IPS DF 6.9 (cell line): ENCODE measurements around the gene HUS1.
"Not testable (repeated sequence)": the region's sequence is repeated elsewhere in the genome, so short reads cannot be mapped to it uniquely, and the experiment has no call there.

Experiments
- DNase-seq: peaks from one replicate; pipeline ENCODE4 v3.0.0-alpha.2; 2013; ENCODE audit warnings: low read depth, low spot score
- H3K27ac ChIP-seq: one replicate; pipeline ENCODE4 v1.5.1; 2013; ENCODE audit warnings: low read length, control low read depth
- H3K27me3 ChIP-seq: 2 replicates; pipeline ENCODE4 v1.6.1; 2013; ENCODE audit warnings: mild to moderate bottlenecking, low read length; ENCODE audit not compliant: control insufficient read depth, insufficient read depth
- H3K36me3 ChIP-seq: 2 replicates; pipeline ENCODE4 v1.6.1; 2013; ENCODE audit warnings: low read length; ENCODE audit not compliant: control insufficient read depth, insufficient read depth
- H3K4me1 ChIP-seq: 2 replicates; pipeline ENCODE4 v1.6.1; 2013; ENCODE audit warnings: low read length; ENCODE audit not compliant: control insufficient read depth, insufficient read depth
- H3K4me3 ChIP-seq: 2 replicates; pipeline ENCODE4 v1.5.1; 2013; ENCODE audit warnings: mild to moderate bottlenecking, low read length
- H3K9me3 ChIP-seq: 2 replicates; pipeline ENCODE4 v1.6.1; 2013; ENCODE audit warnings: low read length, inconsistent platforms; ENCODE audit not compliant: control insufficient read depth, insufficient read depth
- WGBS: extraction: QIAGEN DNeasy Blood & Tissue Kit; methylation state at CpG from one replicate; pipeline ENCODE4 v1.1.7; 2013; ENCODE audit warnings: mixed read lengths, missing lambda C conversion rate; ENCODE audit not compliant: insufficient read length, insufficient coverage; 5-methylcytosine and 5-hydroxymethylcytosine counted together

HUS1 gene

GRCh38 chr7:48004032-48004431 is 24.6 kb upstream of the HUS1 start:
- WGBS = no CpG with 5 or more reads among the region's 2 CpGs
- no peak for DNase-seq
- H3K4me3 ChIP-seq = no peak overlapping the region

DNA sequence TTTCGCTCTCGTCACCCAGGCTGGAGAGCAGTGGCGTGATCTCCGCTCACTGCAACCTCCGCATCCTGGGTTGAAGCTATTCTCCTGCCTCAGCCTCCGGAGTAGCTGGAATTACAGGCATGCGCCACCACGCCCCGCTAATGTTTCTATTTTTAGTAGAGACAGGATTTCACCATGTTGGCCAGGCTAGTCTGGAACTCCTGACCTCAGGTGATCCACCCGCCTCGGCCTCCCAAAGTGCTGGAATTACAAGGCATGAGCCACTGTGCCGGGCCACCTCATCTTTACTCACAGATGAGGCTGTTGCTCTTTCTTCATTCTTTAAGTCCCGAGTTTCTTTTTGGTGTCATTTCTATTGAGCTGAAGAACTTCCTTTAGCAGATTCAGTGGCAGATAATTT is 20.7 kb upstream of the HUS1 start:
- not testable (repeated sequence) for H3K4me3 ChIP-seq, H3K9me3 ChIP-seq, H3K4me1 ChIP-seq, H3K27me3 ChIP-seq, DNase-seq, H3K27ac ChIP-seq, H3K36me3 ChIP-seq
- WGBS = no CpG with 5 or more reads among the region's 13 CpGs

More at GRCh38 chr7:48004032-48004431, 24.6 kb upstream of the HUS1 start:
- Histone ChIP-seq H3K27ac (no peak overlapping the region), H3K9me3 (no peaks in the 10 kb centered on the region), H3K4me1 (no peaks in the 10 kb centered on the region), H3K27me3 (no peaks in the 10 kb centered on the region), H3K36me3 (no peaks in the 10 kb centered on the region)

GRCh38 chr7:47999413-47999812 is 20.0 kb upstream of the HUS1 start:
- no peak for DNase-seq
- H3K36me3 ChIP-seq = no peaks in the 10 kb centered on the region
- H3K9me3 ChIP-seq = no peaks in the 10 kb centered on the region
- no peak overlapping the region for H3K27ac ChIP-seq
- no peak overlapping the region for H3K4me3 ChIP-seq
- no peaks in the 10 kb centered on the region for H3K4me1 ChIP-seq
- no peaks in the 10 kb centered on the region for H3K27me3 ChIP-seq
- no CpG with 5 or more reads among the region's 12 CpGs for WGBS

DNA sequence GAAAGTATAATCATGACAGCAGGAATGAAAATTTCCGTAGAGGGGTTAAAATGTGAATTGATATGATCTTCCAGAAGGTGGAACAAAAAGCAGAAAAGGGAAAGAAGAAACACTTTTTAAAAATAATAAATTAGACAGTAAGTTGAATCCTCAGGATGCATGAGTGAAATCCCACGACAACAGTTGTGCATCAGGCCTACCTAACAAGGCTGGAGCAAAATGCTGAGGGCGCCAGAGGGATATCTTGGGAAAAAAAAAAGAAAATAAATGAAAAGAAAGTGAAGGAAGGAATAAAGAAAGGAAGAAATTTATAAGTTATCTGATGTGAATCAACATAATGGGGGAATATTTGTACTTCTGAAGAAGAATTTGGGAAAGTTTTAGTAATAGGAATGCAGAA is 13.0 kb upstream of the HUS1 start:
- H3K27ac ChIP-seq = no peak overlapping the region

GRCh38 chr7:47991741-47992311 is 12.4 kb upstream of the HUS1 start:
- H3K27me3 ChIP-seq = no peaks in the 10 kb centered on the region

More for the DNA sequence above, 13.0 kb upstream of the HUS1 start:
- H3K36me3 ChIP-seq = no peaks in the 10 kb centered on the region
- DNase-seq = no peak
- no peaks in the 10 kb centered on the region for H3K4me1 ChIP-seq
- no peaks in the 10 kb centered on the region for H3K9me3 ChIP-seq
- H3K27me3 ChIP-seq = no peaks in the 10 kb centered on the region
- no CpG with 5 or more reads among the region's 3 CpGs for WGBS
- H3K4me3 ChIP-seq = no peak overlapping the region

GRCh38 chr7:47991270-47991669 is 11.9 kb upstream of the HUS1 start:
- no CpG with 5 or more reads among the region's 1 CpG for WGBS
- no peaks in the 10 kb centered on the region for H3K36me3 ChIP-seq

More at GRCh38 chr7:47991741-47992311, 12.4 kb upstream of the HUS1 start:
- H3K27ac ChIP-seq = no peak overlapping the region
- no peaks in the 10 kb centered on the region for H3K36me3 ChIP-seq
- peak overlapping the region; percentile 39; the same call in 1 of the 2 replicates for H3K4me3 ChIP-seq
- DNase-seq = peak; percentile 50
- WGBS = no CpG with 5 or more reads among the region's 26 CpGs
- no peaks in the 10 kb centered on the region for H3K4me1 ChIP-seq
- H3K9me3 ChIP-seq = no peaks in the 10 kb centered on the region

GRCh38 chr7:47990592-47990991 is 11.2 kb upstream of the HUS1 start:
- Histone ChIP-seq H3K9me3 (no peaks in the 10 kb centered on the region), H3K4me1 (no peaks in the 10 kb centered on the region), H3K27ac (no peak overlapping the region), H3K4me3 (no peak overlapping the region), H3K27me3 (no peaks in the 10 kb centered on the region), H3K36me3 (no peaks in the 10 kb centered on the region)
- WGBS = no CpG with 5 or more reads among the region's 5 CpGs
- no peak for DNase-seq

More at GRCh38 chr7:47991270-47991669, 11.9 kb upstream of the HUS1 start:
- H3K27me3 ChIP-seq = no peaks in the 10 kb centered on the region
- H3K4me3 ChIP-seq = no peak overlapping the region
- H3K4me1 ChIP-seq = no peaks in the 10 kb centered on the region
- no peak overlapping the region for H3K27ac ChIP-seq
- DNase-seq = no peak
- no peaks in the 10 kb centered on the region for H3K9me3 ChIP-seq

DNA sequence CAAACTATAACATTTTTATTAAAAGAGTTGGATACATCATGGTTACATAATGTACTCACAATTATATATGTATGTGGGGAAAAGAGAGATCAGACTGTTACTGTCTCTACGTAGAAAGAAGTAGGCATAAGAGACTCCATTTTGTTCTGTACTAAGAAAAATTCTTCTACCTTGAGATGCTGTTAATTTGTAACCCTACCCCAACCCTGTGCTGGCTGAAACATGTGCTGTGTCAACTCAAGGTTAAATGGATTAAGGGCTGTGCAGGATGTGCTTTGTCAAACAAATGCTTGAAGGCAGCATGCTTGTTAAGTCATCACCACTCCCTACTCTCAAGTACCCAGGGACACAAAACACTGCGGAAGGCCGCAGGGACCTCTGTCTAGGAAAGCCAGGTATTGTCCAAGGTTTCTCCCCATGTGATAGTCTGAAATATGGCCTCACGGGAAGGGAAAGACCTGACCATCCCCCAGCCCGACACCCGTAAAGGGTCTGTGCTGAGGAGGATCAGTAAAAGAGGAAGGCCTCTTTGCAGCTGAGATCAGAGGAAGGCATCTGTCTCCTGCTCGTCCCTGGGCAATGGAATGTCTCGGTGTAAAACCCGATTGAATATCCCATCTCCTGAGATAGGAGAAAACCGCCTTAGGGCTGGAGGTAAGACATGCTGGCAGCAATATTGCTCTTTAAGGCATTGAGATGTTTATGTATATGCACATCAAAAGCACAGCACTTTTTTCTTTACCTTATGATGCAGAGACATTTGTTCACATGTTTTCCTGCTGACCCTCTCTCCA is 10.4 kb upstream of the HUS1 start:
- not testable (repeated sequence) for DNase-seq

DNA sequence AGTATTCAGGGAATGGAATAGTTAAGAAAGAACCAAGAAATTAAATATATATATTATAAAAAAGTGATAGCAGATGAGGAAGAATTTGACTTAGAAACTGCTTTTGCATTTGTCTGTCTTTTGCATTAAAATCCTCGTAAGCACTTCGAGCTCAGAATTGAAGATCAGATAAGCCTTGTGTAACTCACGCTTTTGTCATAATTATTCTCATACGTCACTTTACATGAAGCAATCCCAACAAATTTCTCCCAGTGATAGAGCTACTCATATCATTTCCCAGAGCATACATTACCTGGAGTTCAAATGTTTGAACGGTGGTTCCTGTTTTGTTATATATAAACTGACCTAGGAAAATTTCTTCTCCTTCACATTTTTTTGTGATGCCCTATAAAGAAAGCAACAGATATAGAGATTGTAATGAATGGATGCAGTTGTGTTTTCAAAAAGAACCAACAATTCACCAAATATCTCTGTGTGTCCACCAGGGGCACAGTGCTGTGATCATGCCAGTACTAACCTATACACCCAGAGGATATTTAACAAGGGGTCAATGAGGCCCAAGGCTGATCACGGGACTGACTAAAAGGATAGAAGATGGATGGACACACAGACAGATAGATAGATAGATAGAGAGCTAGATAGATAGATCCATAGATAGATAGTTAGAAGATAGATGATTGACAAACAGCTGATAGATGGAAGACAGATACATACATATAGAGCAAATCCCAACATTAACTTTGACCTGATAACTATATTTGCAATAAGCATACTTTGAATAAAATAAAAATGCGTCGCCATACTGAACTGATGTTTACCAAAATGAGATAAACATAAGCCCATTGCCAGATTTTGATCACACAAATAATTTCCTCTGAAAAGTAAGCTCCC is 9.3 kb upstream of the HUS1 start:
- Histone ChIP-seq H3K4me1 (no peaks in the 10 kb centered on the region), H3K4me3 (no peak overlapping the region), H3K27me3 (no peaks in the 10 kb centered on the region), H3K9me3 (no peaks in the 10 kb centered on the region), H3K27ac (no peak overlapping the region), H3K36me3 (no peaks in the 10 kb centered on the region)
- no CpG with 5 or more reads among the region's 8 CpGs for WGBS
- DNase-seq = no peak

More for the DNA sequence above, 10.4 kb upstream of the HUS1 start:
- H3K4me3 ChIP-seq, H3K9me3 ChIP-seq, H3K27ac ChIP-seq, H3K36me3 ChIP-seq, H3K4me1 ChIP-seq, H3K27me3 ChIP-seq: not testable (repeated sequence)
- WGBS = no CpG with 5 or more reads among the region's 10 CpGs

- Histone ChIP-seq H3K27ac (no peak overlapping the region), H3K36me3 (no peaks in the 10 kb centered on the region), H3K9me3 (no peaks in the 10 kb centered on the region), H3K27me3 (no peaks in the 10 kb centered on the region), H3K4me3 (no peak overlapping the region), H3K4me1 (no peaks in the 10 kb centered on the region)
- no peak for DNase-seq
- no CpG with 5 or more reads among the region's 2 CpGs for WGBS
These were observed 3.2 kb upstream of the HUS1 start for GRCh38 chr7:47982610-47983009.
